Measurements from ENCODE around the gene CD248. TPM values are rescaled to one million over a fixed set of nuclear protein-coding genes. Genes with fewer than 3 reads are reported as not detected.

The CD248 gene
- total RNA-seq, 4 donors from 2014 or later, result 6.3 to 23.5 (median 12.3) TPM

- TF ChIP-seq POLR2A (IDR thresholded peaks at IDR 0.05) (no peak), CTCF (IDR thresholded peaks at IDR 0.05) (no peak)
- DNase-seq (ENCODE audit: low spot score in 2 of 2), result no peak
- WGBS, 2 donors, result 1 to 3% methylated on average over 28 to 40 of the region's 95 CpGs
- intact Hi-C loops (cut with DNase I; ENCODE audit: low total_unique reads), result no loop called here
- no peak within 1 kb of the TSS for H3K4me3 ChIP-seq (ENCODE audit: low read depth, poor library complexity, severe bottlenecking)
Measured at GRCh38 chr11:66291706-66292542, 24.9 kb downstream of the CD248 start, which contains the start of gene TMEM151A. TSS of gene TMEM151A (plus strand) at chr11:66291894. CDS start at chr11:66292014, 120 bp downstream.

GRCh38 chr11:66291303-66291705 is 25.5 kb downstream of the CD248 start:
- intact Hi-C loops (cut with DNase I; ENCODE audit: low total_unique reads), result no loop called here
- TF ChIP-seq CTCF (IDR thresholded peaks at IDR 0.05) (no peak), POLR2A (IDR thresholded peaks at IDR 0.05) (no peak)
- DNase-seq (ENCODE audit: low spot score in 2 of 2), result no peak
- WGBS, 2 donors, result 24% methylated on average over 10 to 11 of the region's 16 CpGs
- H3K4me3 ChIP-seq (ENCODE audit: low read depth, poor library complexity, severe bottlenecking), result no peak overlapping the region

GRCh38 chr11:66290330-66290621 is 26.6 kb downstream of the CD248 start:
- 68 to 92% methylated on average over 2 of the region's 2 CpGs for WGBS, 2 donors
- no peak for TF ChIP-seq POLR2A (IDR thresholded peaks at IDR 0.05)
- TF ChIP-seq CTCF (IDR thresholded peaks at IDR 0.05), result no peak
- intact Hi-C loops (cut with DNase I; ENCODE audit: low total_unique reads), result no loop called here
- no peak for DNase-seq (ENCODE audit: low spot score in 2 of 2)
- no peak overlapping the region for H3K4me3 ChIP-seq (ENCODE audit: low read depth, poor library complexity, severe bottlenecking)

GRCh38 chr11:66289548-66290329 is 27.1 kb downstream of the CD248 start:
- intact Hi-C loops (cut with DNase I; ENCODE audit: low total_unique reads), result loop anchor here (5.0 kb wide), 1 partner anchor 67 kb away; no protein-coding TSS in a partner anchor
- peak overlapping the region; percentile 31 for H3K4me3 ChIP-seq (ENCODE audit: low read depth, poor library complexity, severe bottlenecking)
- peak in 1 of 2 donors; percentile 93 for DNase-seq (ENCODE audit: low spot score in 2 of 2)
- no peak for TF ChIP-seq POLR2A (IDR thresholded peaks at IDR 0.05)
- TF ChIP-seq CTCF (IDR thresholded peaks at IDR 0.05), result no peak
- 12 to 13% methylated on average over 34 to 36 of the region's 36 CpGs for WGBS, 2 donors

GRCh38 chr11:66288671-66289547 is 27.9 kb downstream of the CD248 start, which contains the start of gene YIF1A:
TSS of gene YIF1A (minus strand) at chr11:66289143. CDS start at chr11:66288985, 158 bp downstream.
- TF ChIP-seq POLR2A (IDR thresholded peaks at IDR 0.05) (peak in 1 of 2 donors; percentile 42), CTCF (IDR thresholded peaks at IDR 0.05) (no peak)
- intact Hi-C loops (cut with DNase I; ENCODE audit: low total_unique reads), result loop anchor here (5.0 kb wide), 1 partner anchor 67 kb away; no protein-coding TSS in a partner anchor
- WGBS, 2 donors, result 0 to 1% methylated on average over 36 to 53 of the region's 87 CpGs
- peak within 1 kb of the TSS; percentile 71 for H3K4me3 ChIP-seq (ENCODE audit: low read depth, poor library complexity, severe bottlenecking)
- peak; percentile 98 to 100 for DNase-seq (ENCODE audit: low spot score in 2 of 2)
